B cell (primary cell): ENCODE data around the gene FAM222A.

Experiments
- EZH2 ChIP-seq: IDR thresholded peaks from 2 replicates; pipeline ENCODE4 v1.6.1; 2012; ENCODE audit warnings: borderline replicate concordance, low read depth, mild to moderate bottlenecking, moderate library complexity, low read length; ENCODE audit not compliant: insufficient read depth, poor library complexity, severe bottlenecking
- TF ChIP-seq, protein P1 (sequence below): fragments of 200-600 bp; IDR thresholded peaks from one replicate; pipeline ENCODE4 v1.8.0; 2022; ENCODE audit warnings: antibody characterized with exemption, mild to moderate bottlenecking

DNA sequence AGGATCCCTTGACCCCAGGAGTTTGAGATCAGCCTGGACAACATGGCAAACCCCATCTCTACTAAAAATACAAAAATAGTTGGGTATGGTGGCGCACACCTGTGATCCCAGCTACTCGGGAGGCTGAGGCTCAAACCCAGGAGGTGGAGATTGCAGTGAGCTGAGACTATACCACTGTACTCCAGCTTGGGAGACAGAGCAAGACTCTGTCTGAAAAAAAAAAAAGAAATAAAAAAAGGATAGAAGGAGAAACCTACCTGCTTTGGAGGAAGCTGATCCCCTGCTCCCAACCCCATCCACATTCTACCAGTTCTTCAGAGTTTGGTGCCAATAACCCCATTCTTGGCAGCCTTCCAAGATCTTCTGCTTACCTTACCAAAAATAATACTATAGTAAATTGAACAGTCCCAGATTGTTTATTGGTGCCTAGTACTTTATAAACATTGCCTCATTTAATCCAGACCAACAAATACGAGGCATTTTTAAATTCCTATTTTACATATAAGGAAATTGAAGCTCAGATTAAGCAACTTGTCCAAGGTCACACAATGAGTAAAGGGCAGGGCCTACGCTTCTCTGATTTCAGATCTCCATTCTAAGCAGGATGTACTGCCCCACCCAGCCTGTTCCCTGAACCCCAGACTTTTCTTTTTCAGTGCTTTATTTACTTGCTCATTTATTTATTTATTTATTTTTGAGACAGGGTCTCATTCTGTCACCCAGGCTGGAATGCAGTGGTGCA lies 33.2 kb upstream of the FAM222A start:
- TF ChIP-seq EZH2 = no peak
- TF ChIP-seq, protein P1, sequence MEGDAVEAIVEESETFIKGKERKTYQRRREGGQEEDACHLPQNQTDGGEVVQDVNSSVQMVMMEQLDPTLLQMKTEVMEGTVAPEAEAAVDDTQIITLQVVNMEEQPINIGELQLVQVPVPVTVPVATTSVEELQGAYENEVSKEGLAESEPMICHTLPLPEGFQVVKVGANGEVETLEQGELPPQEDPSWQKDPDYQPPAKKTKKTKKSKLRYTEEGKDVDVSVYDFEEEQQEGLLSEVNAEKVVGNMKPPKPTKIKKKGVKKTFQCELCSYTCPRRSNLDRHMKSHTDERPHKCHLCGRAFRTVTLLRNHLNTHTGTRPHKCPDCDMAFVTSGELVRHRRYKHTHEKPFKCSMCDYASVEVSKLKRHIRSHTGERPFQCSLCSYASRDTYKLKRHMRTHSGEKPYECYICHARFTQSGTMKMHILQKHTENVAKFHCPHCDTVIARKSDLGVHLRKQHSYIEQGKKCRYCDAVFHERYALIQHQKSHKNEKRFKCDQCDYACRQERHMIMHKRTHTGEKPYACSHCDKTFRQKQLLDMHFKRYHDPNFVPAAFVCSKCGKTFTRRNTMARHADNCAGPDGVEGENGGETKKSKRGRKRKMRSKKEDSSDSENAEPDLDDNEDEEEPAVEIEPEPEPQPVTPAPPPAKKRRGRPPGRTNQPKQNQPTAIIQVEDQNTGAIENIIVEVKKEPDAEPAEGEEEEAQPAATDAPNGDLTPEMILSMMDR = no peak
